Measurements from ENCODE around the gene ANKRD18A. TPM values are rescaled to one million over a fixed set of nuclear protein-coding genes. Genes with fewer than 3 reads are reported as not detected.

Gene ANKRD18A
- total and polyA plus RNA-seq, 2 donors (not counting 1 experiment from before 2014, with no cell fraction given) = not detected

- DNase-seq (ENCODE audit: low read depth in 2 of 2) = no peak
- Histone ChIP-seq H4K20me1 (ENCODE audit: control insufficient read depth, extremely low read depth, insufficient read depth, low read length) (no peaks in the 10 kb centered on the region), H3K79me2 (ENCODE audit: control insufficient read depth, insufficient read depth, low read length) (no peaks in the 10 kb centered on the region), H3K36me3 (ENCODE audit: control insufficient read depth, insufficient read depth, low read length) (no peaks in the 10 kb centered on the region), H3K4me1 (ENCODE audit: control insufficient read depth, extremely low read depth, insufficient read depth, low read length) (no peaks in the 10 kb centered on the region), H3K4me2 (ENCODE audit: extremely low read depth, insufficient read depth, low read length) (no peak overlapping the region), H3K9ac (ENCODE audit: insufficient read depth, low read length) (no peak overlapping the region), H3K4me3 (replicated peaks in 1 of 4; ENCODE audit: control extremely low read depth in 1 of 4, insufficient read depth in 1 of 4, low read depth in 3 of 4, low read length in 4 of 4) (no peak overlapping the region), H3K27ac (ENCODE audit: insufficient read depth, low read length) (no peak overlapping the region), H3K27me3 (ENCODE audit: control insufficient read depth, insufficient read depth, low read length) (no peaks in the 10 kb centered on the region), H2AFZ (ENCODE audit: low read length) (no peak overlapping the region), H3K9me3 (ENCODE audit: control insufficient read depth, insufficient read depth, low read depth, low read length) (no peaks in the 10 kb centered on the region)
- TF ChIP-seq EZH2 (IDR thresholded peaks at IDR 0.05; ENCODE audit: low read length, missing control alignments) (no peak), CTCF (conservative IDR thresholded peaks at IDR 0.05 in 1 of 2, IDR thresholded peaks at IDR 0.05 in 1 of 2; ENCODE audit: low read depth in 1 of 2, low read length in 2 of 2) (no peak)
These were observed 20.7 kb upstream of the ANKRD18A start for GRCh38 chr9:38641142-38641541.

DNA sequence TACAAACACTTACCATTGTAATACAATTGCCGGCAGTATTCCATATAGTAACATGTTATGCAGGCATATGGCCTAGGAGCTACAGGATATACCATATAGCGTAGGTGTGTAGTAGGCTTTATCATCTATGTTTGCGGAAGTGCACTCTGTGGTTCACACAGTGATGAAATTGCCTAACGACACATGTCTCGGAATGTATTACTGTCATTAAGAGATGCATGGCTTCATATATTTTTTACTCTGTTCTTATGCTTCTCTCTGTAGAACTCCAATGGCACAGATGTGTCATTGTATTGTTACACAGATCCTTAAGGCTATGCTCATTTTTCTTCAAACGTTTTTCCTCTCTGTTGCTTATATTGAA lies 19.2 kb upstream of the ANKRD18A start:
- no peak overlapping the region for H3K4me2 ChIP-seq (ENCODE audit: extremely low read depth, insufficient read depth, low read length)
- TF ChIP-seq CTCF (conservative IDR thresholded peaks at IDR 0.05 in 1 of 2, IDR thresholded peaks at IDR 0.05 in 1 of 2; ENCODE audit: low read depth in 1 of 2, low read length in 2 of 2) (no peak), EZH2 (IDR thresholded peaks at IDR 0.05; ENCODE audit: low read length, missing control alignments) (no peak)
- no peaks in the 10 kb centered on the region for H3K9me3 ChIP-seq (ENCODE audit: control insufficient read depth, insufficient read depth, low read depth, low read length)
- no peak overlapping the region for H3K27ac ChIP-seq (ENCODE audit: insufficient read depth, low read length)
- no peaks in the 10 kb centered on the region for H3K36me3 ChIP-seq (ENCODE audit: control insufficient read depth, insufficient read depth, low read length)
- H4K20me1 ChIP-seq (ENCODE audit: control insufficient read depth, extremely low read depth, insufficient read depth, low read length) = no peaks in the 10 kb centered on the region
- no peak overlapping the region for H3K9ac ChIP-seq (ENCODE audit: insufficient read depth, low read length)
- H3K27me3 ChIP-seq (ENCODE audit: control insufficient read depth, insufficient read depth, low read length) = no peaks in the 10 kb centered on the region
- DNase-seq (ENCODE audit: low read depth in 2 of 2) = no peak
- no peak overlapping the region for H2AFZ ChIP-seq (ENCODE audit: low read length)
- no peaks in the 10 kb centered on the region for H3K4me1 ChIP-seq (ENCODE audit: control insufficient read depth, extremely low read depth, insufficient read depth, low read length)
- H3K4me3 ChIP-seq (replicated peaks in 1 of 4; ENCODE audit: control extremely low read depth in 1 of 4, insufficient read depth in 1 of 4, low read depth in 3 of 4, low read length in 4 of 4) = no peak overlapping the region
- H3K79me2 ChIP-seq (ENCODE audit: control insufficient read depth, insufficient read depth, low read length) = no peaks in the 10 kb centered on the region

DNA sequence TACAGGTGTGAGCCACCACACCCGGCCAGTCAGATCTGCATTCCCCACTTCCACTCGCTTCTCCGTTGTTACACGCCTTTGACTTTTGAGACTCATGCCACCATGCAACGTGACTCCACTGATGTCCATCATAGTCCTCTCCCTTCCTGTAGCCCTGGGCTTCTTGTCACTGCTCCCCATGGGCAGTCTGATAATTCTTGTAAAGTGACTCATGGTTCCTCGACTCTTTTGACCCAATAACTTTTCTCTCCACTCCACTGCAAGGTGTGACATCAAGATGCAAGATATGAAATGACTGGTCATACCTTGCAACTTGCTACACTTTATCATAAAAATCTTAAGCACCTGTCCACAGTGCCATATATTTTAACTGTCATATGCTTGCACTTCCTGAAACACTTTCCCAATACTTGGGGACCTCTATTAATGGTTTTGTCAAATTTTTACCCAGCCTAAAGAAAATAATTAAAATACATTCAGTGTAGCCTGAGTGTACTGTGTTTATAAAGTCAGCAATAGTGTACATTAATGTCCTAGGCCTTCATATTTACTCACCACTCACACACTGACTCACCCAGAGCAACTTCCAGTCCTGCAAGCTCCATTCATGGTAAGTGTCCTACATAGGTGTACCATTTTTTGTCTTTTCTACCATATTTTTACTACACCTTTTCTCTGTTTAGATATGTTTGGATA lies 18.6 kb upstream of the ANKRD18A start:
- H3K4me3 ChIP-seq (replicated peaks in 1 of 4; ENCODE audit: control extremely low read depth in 1 of 4, insufficient read depth in 1 of 4, low read depth in 3 of 4, low read length in 4 of 4) = no peak overlapping the region
- no peaks in the 10 kb centered on the region for H3K27me3 ChIP-seq (ENCODE audit: control insufficient read depth, insufficient read depth, low read length)
- H3K4me2 ChIP-seq (ENCODE audit: extremely low read depth, insufficient read depth, low read length) = no peak overlapping the region
- no peaks in the 10 kb centered on the region for H3K9me3 ChIP-seq (ENCODE audit: control insufficient read depth, insufficient read depth, low read depth, low read length)
- no peaks in the 10 kb centered on the region for H3K79me2 ChIP-seq (ENCODE audit: control insufficient read depth, insufficient read depth, low read length)
- no peaks in the 10 kb centered on the region for H3K4me1 ChIP-seq (ENCODE audit: control insufficient read depth, extremely low read depth, insufficient read depth, low read length)
- TF ChIP-seq CTCF (conservative IDR thresholded peaks at IDR 0.05 in 1 of 2, IDR thresholded peaks at IDR 0.05 in 1 of 2; ENCODE audit: low read depth in 1 of 2, low read length in 2 of 2) (no peak), EZH2 (IDR thresholded peaks at IDR 0.05; ENCODE audit: low read length, missing control alignments) (no peak)
- no peak overlapping the region for H3K9ac ChIP-seq (ENCODE audit: insufficient read depth, low read length)
- no peak overlapping the region for H3K27ac ChIP-seq (ENCODE audit: insufficient read depth, low read length)
- no peaks in the 10 kb centered on the region for H3K36me3 ChIP-seq (ENCODE audit: control insufficient read depth, insufficient read depth, low read length)
- no peak overlapping the region for H2AFZ ChIP-seq (ENCODE audit: low read length)
- DNase-seq (ENCODE audit: low read depth in 2 of 2) = no peak
- no peaks in the 10 kb centered on the region for H4K20me1 ChIP-seq (ENCODE audit: control insufficient read depth, extremely low read depth, insufficient read depth, low read length)
